ENCODE measurements around the gene BTBD16.

- TF ChIP-seq POLR2A (IDR thresholded peaks at IDR 0.05), result no peak
- no peak for TF ChIP-seq CTCF (IDR thresholded peaks at IDR 0.05)
- no peak for TF ChIP-seq EP300 (IDR thresholded peaks at IDR 0.05)
Measured at GRCh38 chr10:122290334-122290733, 19.2 kb downstream of the BTBD16 start.

All from tibial nerve (tissue), 4 donors.